ENCODE results near the gene SCGN. TPM values are rescaled to one million over a fixed set of nuclear protein-coding genes. Genes with fewer than 3 reads are reported as not detected.

Gene SCGN
- total and polyA plus RNA-seq, 9 of the 15 experiments (the other 6 are each of a cell fraction or from before 2014, with no cell fraction given): not detected

- Histone ChIP-seq H4K20me1 (replicated peaks; ENCODE audit: control insufficient read depth, insufficient read depth, low read length) (no peaks in the 10 kb centered on the region), H3K4me2 (ENCODE audit: insufficient read depth, low read length) (no peak overlapping the region), H3K79me2 (ENCODE audit: control insufficient read depth, insufficient read depth, low read length) (no peaks in the 10 kb centered on the region), H3K4me3 (no peak overlapping the region), H3K4me1 (replicated peaks in 1 of 2; ENCODE audit: control insufficient read depth in 2 of 2, insufficient read depth in 2 of 2, low read length in 2 of 2) (no peaks in the 10 kb centered on the region), H3K27me3 (ENCODE audit: control insufficient read depth in 2 of 2, insufficient read depth in 2 of 2, low read length in 2 of 2) (no peaks in the 10 kb centered on the region), H3K36me3 (ENCODE audit: control insufficient read depth, insufficient read depth, low read length) (no peaks in the 10 kb centered on the region), H3K9ac (ENCODE audit: insufficient read depth in 1 of 2, low read depth in 2 of 2, low read length in 2 of 2) (no peak overlapping the region), H2AFZ (ENCODE audit: low read depth, low read length) (no peak overlapping the region), H3K27ac (ENCODE audit: extremely low read depth, low read depth, low read length) (no peak overlapping the region), H3K9me1 (ENCODE audit: control insufficient read depth, insufficient read depth, low read length) (no peaks in the 10 kb centered on the region), H3K9me3 (replicated peaks; ENCODE audit: control insufficient read depth, insufficient read depth, low read depth, low read length) (no peaks in the 10 kb centered on the region)
- BruUV-seq (replicated peaks): no TSS peak
- intact Hi-C loops (cut with micrococcal nuclease): no loop called here
- FAIRE-seq (no peak), DNase-seq (ENCODE audit: extremely low read depth in 1 of 4, low spot score in 3 of 4) (no peak), ATAC-seq (no peak)
- in situ Hi-C loops (cut with MboI): no loop called here
- CTCF ChIA-PET (ENCODE audit: low intra/inter-chr PET ratio): no interaction called here
- TF ChIP-seq, protein P1, sequence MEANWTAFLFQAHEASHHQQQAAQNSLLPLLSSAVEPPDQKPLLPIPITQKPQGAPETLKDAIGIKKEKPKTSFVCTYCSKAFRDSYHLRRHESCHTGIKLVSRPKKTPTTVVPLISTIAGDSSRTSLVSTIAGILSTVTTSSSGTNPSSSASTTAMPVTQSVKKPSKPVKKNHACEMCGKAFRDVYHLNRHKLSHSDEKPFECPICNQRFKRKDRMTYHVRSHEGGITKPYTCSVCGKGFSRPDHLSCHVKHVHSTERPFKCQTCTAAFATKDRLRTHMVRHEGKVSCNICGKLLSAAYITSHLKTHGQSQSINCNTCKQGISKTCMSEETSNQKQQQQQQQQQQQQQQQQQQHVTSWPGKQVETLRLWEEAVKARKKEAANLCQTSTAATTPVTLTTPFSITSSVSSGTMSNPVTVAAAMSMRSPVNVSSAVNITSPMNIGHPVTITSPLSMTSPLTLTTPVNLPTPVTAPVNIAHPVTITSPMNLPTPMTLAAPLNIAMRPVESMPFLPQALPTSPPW (CRISPR knock-in tag; IDR thresholded peaks at IDR 0.05): no peak
- no peak for TF ChIP-seq LCOR (CRISPR knock-in tag; IDR thresholded peaks at IDR 0.05)
- TF ChIP-seq KLF10 (CRISPR knock-in tag; IDR thresholded peaks at IDR 0.05): no peak
- TF ChIP-seq STAT5A (IDR thresholded peaks at IDR 0.05; ENCODE audit: borderline replicate concordance, low read length): no peak
- TF ChIP-seq ATF6 (CRISPR knock-in tag; IDR thresholded peaks at IDR 0.05): no peak
- no peak for TF ChIP-seq ZNF324 (CRISPR knock-in tag; IDR thresholded peaks at IDR 0.05)
- TF ChIP-seq ARID2 (IDR thresholded peaks at IDR 0.05): no peak
- TF ChIP-seq ZNF655 (CRISPR knock-in tag; IDR thresholded peaks at IDR 0.05): no peak
- no peak for TF ChIP-seq MEF2D (tag; conservative IDR thresholded peaks at IDR 0.05; ENCODE audit: low read depth)
- no peak for TF ChIP-seq ZBTB43 (CRISPR knock-in tag; IDR thresholded peaks at IDR 0.05)
- no peak for TF ChIP-seq DIDO1 (tag; IDR thresholded peaks at IDR 0.05; ENCODE audit: low read depth)
- no peak for TF ChIP-seq ETV6 (IDR thresholded peaks at IDR 0.05; ENCODE audit: borderline replicate concordance in 1 of 2, low read depth in 2 of 2, low read length in 1 of 2)
- TF ChIP-seq ETV6 (CRISPR knock-in tag; IDR thresholded peaks at IDR 0.05; ENCODE audit: borderline replicate concordance): no peak
- POLR2A ChIA-PET: interaction anchor here (0.6 kb wide), 1 partner anchor 404 kb away, joined by 3 read pairs; no protein-coding TSS in a partner anchor
- WGBS (ENCODE audit: insufficient coverage, low coverage, missing lambda C conversion rate): 0% methylated on average over 2 of the region's 2 CpGs
These were observed 97.8 kb downstream of the SCGN start for GRCh38 chr6:25749837-25750236.

All from K562 (cell line).